Testis (tissue), 3 donors: ENCODE results near the gene PTPRD. TPM values are rescaled to one million over a fixed set of nuclear protein-coding genes. Genes with fewer than 3 reads are reported as not detected.
A peak's percentile ranks its signal among the peaks of the same experiment; 100 is the strongest.

Experiments used
- DNase-seq: peaks from one replicate; pipeline ENCODE4 v3.0.0-alpha.2; 2019
- H3K27ac ChIP-seq, 2 donors: fragments of 200-600 bp; sonication (generic); one replicate each; pipeline ENCODE4 v1.5.1; 2019
- H3K27me3 ChIP-seq: fragments of 200-600 bp; sonication (generic); one replicate; pipeline ENCODE4 v1.5.1; 2019
- H3K36me3 ChIP-seq: fragments of 200-600 bp; sonication (generic); one replicate; pipeline ENCODE4 v1.5.1; 2017; ENCODE audit warnings: low read depth; ENCODE audit errors: missing control alignments
- H3K4me1 ChIP-seq: fragments of 200-600 bp; sonication (generic); one replicate; pipeline ENCODE4 v1.5.1; 2019
- H3K4me3 ChIP-seq, 2 donors: fragments of 200-600 bp; sonication (generic); one replicate each; pipeline ENCODE4 v1.5.1; 2017 to 2019
- H3K9me3 ChIP-seq: fragments of 200-600 bp; sonication (generic); one replicate; pipeline ENCODE4 v1.5.1; 2017
- POLR2A ChIP-seq: fragments of 450-650 bp; IDR thresholded peaks from one replicate; pipeline ENCODE4 v1.6.1; 2017; ENCODE audit warnings: antibody characterized with exemption, mild to moderate bottlenecking, moderate library complexity
- WGBS, 2 donors: methylation state at CpG; one replicate each; pipeline ENCODE4 v1.1.5; 2018; 5-methylcytosine and 5-hydroxymethylcytosine counted together
- intact Hi-C: fragments of 100-400 bp; cut with DNase I; formaldehyde crosslinking; loops from one replicate; pipeline ENCODE4 v1.15.1; 2023; ENCODE audit warnings: low total_unique reads
- polyA plus RNA-seq: library from polyadenylated mRNA; stranded (reverse); fragments of 350-450 nt; fragmentation: Illumina TruSeq; extraction: RNeasy Lipid Tissue Mini Kit (QIAGEN cat#74804); gene quantifications from one replicate; pipeline ENCODE4 v1.2.3, GENCODE V29; 2014; ENCODE audit warnings: low read depth, low replicate concordance; ENCODE audit not compliant: insufficient read depth
- total RNA-seq, 2 donors: library from RNA; depleted of rRNA; stranded (reverse); fragments of >200 nt; gene quantifications; one replicate each; pipeline ENCODE4 v1.2.3, GENCODE V29; 2016
- TF ChIP-seq, protein P1 (sequence below), 3 experiments: fragments of 450-650 bp in 2 of 3; fragments of 200-600 bp in 1 of 3; sonication (generic) in 1 of 3; IDR thresholded peaks; one replicate each; pipeline ENCODE4 v1.5.1; 2016 to 2019; ENCODE audit warnings: antibody characterized with exemption in 3 of 3, mild to moderate bottlenecking in 2 of 3, moderate library complexity in 1 of 3

PTPRD gene
- total and polyA plus RNA-seq, 3 donors from 2014 or later: 15.4 to 33.6 (median 32.5) TPM

DNA sequence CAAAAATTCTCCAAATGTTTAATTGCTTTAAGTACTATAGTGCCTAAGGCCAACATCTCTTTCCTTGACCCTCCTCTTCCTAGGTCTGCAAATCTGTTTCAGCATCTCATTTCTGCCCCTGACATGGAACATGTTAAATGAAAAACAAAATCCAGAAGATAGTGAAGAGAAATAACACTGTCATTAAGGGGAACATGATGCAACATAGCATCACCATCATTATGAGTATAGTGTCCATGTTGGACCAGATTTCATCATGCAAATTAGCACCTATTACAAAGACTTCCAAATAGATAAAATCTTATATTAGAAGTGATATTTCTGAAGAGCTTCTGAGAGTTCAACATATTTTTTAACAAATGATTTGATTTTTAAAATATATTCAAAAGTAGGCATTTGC, 375.2 kb downstream of the PTPRD start:
- H3K27me3 ChIP-seq: no peaks in the 10 kb centered on the region
- DNase-seq: no peak
- intact Hi-C loops: no loop called here
- no peak overlapping the region for H3K27ac ChIP-seq
- no peaks in the 10 kb centered on the region for H3K9me3 ChIP-seq
- TF ChIP-seq POLR2A: no peak
- TF ChIP-seq, protein P1, sequence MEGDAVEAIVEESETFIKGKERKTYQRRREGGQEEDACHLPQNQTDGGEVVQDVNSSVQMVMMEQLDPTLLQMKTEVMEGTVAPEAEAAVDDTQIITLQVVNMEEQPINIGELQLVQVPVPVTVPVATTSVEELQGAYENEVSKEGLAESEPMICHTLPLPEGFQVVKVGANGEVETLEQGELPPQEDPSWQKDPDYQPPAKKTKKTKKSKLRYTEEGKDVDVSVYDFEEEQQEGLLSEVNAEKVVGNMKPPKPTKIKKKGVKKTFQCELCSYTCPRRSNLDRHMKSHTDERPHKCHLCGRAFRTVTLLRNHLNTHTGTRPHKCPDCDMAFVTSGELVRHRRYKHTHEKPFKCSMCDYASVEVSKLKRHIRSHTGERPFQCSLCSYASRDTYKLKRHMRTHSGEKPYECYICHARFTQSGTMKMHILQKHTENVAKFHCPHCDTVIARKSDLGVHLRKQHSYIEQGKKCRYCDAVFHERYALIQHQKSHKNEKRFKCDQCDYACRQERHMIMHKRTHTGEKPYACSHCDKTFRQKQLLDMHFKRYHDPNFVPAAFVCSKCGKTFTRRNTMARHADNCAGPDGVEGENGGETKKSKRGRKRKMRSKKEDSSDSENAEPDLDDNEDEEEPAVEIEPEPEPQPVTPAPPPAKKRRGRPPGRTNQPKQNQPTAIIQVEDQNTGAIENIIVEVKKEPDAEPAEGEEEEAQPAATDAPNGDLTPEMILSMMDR (IDR thresholded peaks at IDR 0.05): no peak
- H3K4me3 ChIP-seq: no peak overlapping the region
- H3K36me3 ChIP-seq: no peaks in the 10 kb centered on the region
- no peaks in the 10 kb centered on the region for H3K4me1 ChIP-seq

GRCh38 chr9:10236161-10236560, 376.6 kb downstream of the PTPRD start:
- no peaks in the 10 kb centered on the region for H3K4me1 ChIP-seq
- no peak for TF ChIP-seq POLR2A
- TF ChIP-seq, protein P1 (IDR thresholded peaks at IDR 0.05): no peak
- no peaks in the 10 kb centered on the region for H3K27me3 ChIP-seq
- H3K9me3 ChIP-seq: no peaks in the 10 kb centered on the region
- WGBS, 2 donors: 80 to 84% methylated on average over 2 of the region's 2 CpGs
- no peak overlapping the region for H3K4me3 ChIP-seq
- H3K36me3 ChIP-seq: no peaks in the 10 kb centered on the region
- H3K27ac ChIP-seq: no peak overlapping the region
- no peak for DNase-seq
- intact Hi-C loops: no loop called here

DNA sequence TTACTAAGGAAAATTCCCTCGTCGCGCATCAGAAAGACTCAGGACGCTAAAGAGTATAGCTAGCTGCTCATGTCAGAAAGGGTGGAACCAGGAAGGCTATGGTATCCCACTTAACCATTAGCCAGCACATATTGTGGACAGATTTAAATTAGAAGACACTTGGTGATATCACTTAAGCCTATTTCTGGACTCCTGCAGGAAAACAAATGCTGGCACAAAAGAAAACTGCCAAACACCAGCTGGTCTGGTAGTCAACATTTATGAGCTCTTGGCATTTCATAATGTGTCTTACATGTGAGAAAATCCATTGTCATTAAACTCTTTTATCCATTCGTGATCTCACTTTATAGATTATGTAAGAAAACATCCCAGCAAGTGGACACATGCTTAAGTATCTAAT, 377.4 kb downstream of the PTPRD start:
- intact Hi-C loops: no loop called here
- Histone ChIP-seq H3K27me3 (no peaks in the 10 kb centered on the region), H3K4me1 (no peaks in the 10 kb centered on the region), H3K27ac (no peak overlapping the region), H3K36me3 (no peaks in the 10 kb centered on the region), H3K4me3 (no peak overlapping the region), H3K9me3 (no peaks in the 10 kb centered on the region)
- no peak for DNase-seq
- WGBS, 2 donors: 91 to 92% methylated on average over 5 of the region's 5 CpGs
- TF ChIP-seq, protein P1 (IDR thresholded peaks at IDR 0.05): no peak
- TF ChIP-seq POLR2A: no peak

DNA sequence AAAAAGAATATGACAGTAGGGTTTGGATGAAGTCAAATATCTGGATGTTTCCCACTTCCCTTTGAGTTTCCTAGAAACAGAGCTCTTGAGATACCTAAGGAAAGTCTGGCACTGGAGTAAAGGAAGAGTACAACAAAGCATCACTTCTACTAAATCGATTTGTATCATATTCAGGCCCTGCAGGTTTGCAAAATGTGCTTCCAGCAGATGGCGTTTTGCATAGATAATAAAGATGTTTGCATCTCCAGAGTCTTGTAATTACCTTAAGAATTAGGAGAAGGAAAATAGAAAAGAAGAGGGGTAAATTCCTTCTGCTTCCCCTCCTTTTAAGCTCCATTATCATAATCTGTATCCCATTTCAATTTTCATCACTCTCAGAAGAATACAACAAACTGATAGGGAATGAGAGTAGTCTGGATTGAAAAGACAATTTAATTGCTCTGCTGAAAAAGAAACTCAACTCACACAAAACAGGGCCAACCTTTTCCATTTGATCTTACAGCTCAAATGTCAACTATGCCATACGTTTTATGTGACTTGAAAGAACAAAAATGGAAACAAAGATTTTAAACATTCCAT, 380.4 kb downstream of the PTPRD start:
- H3K27me3 ChIP-seq: no peaks in the 10 kb centered on the region
- no peaks in the 10 kb centered on the region for H3K4me1 ChIP-seq
- DNase-seq: peak; percentile 15
- intact Hi-C loops: no loop called here
- no peak overlapping the region for H3K27ac ChIP-seq
- 23 to 28% methylated on average over 3 of the region's 3 CpGs for WGBS, 2 donors
- TF ChIP-seq, protein P1 (IDR thresholded peaks at IDR 0.05): no peak
- TF ChIP-seq POLR2A: no peak
- no peak overlapping the region for H3K4me3 ChIP-seq
- H3K9me3 ChIP-seq: no peaks in the 10 kb centered on the region
- H3K36me3 ChIP-seq: no peaks in the 10 kb centered on the region

- TF ChIP-seq, protein P1 (IDR thresholded peaks at IDR 0.05): no peak
- no peak for TF ChIP-seq POLR2A
- no peaks in the 10 kb centered on the region for H3K9me3 ChIP-seq
- H3K36me3 ChIP-seq: no peaks in the 10 kb centered on the region
- no peaks in the 10 kb centered on the region for H3K4me1 ChIP-seq
- no peaks in the 10 kb centered on the region for H3K27me3 ChIP-seq
- H3K27ac ChIP-seq: no peak overlapping the region
- 85 to 93% methylated on average over 2 of the region's 2 CpGs for WGBS, 2 donors
- DNase-seq: no peak
- intact Hi-C loops: no loop called here
- no peak overlapping the region for H3K4me3 ChIP-seq
Observed at GRCh38 chr9:10230512-10230911, 382.3 kb downstream of the PTPRD start.
